ENCODE data around the gene DERA.
A peak's percentile ranks its signal among the peaks of the same experiment; 100 is the strongest.

DNA sequence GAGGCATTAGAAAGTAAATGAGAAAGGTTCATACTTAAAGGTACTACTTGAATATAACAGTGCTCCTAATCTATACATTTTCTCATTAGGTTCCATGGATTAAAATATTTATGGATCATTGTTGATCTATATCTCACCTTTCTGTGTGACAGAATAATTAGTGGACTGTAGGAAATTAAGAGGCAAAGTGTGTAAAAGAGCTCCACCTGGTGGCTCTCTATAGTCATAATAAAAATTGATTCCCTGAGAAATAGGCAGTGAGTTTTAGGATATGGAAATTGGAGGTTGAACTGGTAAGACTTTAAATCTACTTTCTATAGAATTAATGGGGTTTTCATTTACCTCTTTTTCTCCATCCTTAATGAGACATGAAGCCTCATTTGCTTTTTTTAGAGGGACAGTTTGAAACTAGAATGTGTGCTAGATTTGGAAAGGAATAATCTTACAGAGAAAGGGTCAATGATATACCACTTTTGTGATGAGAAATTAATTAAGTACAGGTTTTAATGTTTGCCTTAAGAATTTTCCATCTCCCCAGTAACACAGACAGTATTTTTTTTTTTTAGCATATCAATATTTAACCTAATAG, 11.8 kb upstream of the DERA start:
- TF ChIP-seq EZH2 (IDR thresholded peaks at IDR 0.05; ENCODE audit: borderline replicate concordance) = no peak
- TF ChIP-seq, protein P1, sequence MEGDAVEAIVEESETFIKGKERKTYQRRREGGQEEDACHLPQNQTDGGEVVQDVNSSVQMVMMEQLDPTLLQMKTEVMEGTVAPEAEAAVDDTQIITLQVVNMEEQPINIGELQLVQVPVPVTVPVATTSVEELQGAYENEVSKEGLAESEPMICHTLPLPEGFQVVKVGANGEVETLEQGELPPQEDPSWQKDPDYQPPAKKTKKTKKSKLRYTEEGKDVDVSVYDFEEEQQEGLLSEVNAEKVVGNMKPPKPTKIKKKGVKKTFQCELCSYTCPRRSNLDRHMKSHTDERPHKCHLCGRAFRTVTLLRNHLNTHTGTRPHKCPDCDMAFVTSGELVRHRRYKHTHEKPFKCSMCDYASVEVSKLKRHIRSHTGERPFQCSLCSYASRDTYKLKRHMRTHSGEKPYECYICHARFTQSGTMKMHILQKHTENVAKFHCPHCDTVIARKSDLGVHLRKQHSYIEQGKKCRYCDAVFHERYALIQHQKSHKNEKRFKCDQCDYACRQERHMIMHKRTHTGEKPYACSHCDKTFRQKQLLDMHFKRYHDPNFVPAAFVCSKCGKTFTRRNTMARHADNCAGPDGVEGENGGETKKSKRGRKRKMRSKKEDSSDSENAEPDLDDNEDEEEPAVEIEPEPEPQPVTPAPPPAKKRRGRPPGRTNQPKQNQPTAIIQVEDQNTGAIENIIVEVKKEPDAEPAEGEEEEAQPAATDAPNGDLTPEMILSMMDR (IDR thresholded peaks at IDR 0.05; ENCODE audit: poor library complexity) = peak; percentile 74
- TF ChIP-seq EZH2phosphoT487 (IDR thresholded peaks at IDR 0.05; ENCODE audit: low read depth, severe bottlenecking, unreplicated experiment) = no peak

Measured in hepatocyte (in vitro differentiated cells).